Aortic smooth muscle cell (primary cell): Measurements from ENCODE around the gene TRAPPC1. TPM values are rescaled to one million over a fixed set of nuclear protein-coding genes. Genes with fewer than 3 reads are reported as not detected.

Experiments
- total RNA-seq: library from RNA; depleted of rRNA; stranded (reverse); fragments of >200 nt; gene quantifications from 2 replicates; pipeline ENCODE4 v1.2.3, GENCODE V29; 2014

The TRAPPC1 gene
- total RNA-seq = 51.5 and 60.6 TPM in 2 replicates

GRCh38 chr17:7931709-7932482, at the start of gene TRAPPC1, which contains the start of gene CNTROB:
Gene TRAPPC1, minus strand, starts transcription at chr17:7931946. Its CDS starts 117 bp downstream, at chr17:7931829.
Gene CNTROB, plus strand, starts transcription at chr17:7932206. Its CDS starts 874 bp downstream, at chr17:7933080.

GRCh38 chr17:7929158-7930023, 2.4 kb downstream of the TRAPPC1 start, which contains the start of gene KCNAB3:
Gene KCNAB3, minus strand, starts transcription at chr17:7929856. Its CDS starts 421 bp downstream, at chr17:7929435.

GRCh38 chr17:7915611-7916384, 15.9 kb downstream of the TRAPPC1 start, which contains the start of gene RNF227:
Gene RNF227, minus strand, starts transcription at chr17:7916289. Its CDS starts 94 bp downstream, at chr17:7916195.

GRCh38 chr17:7888184-7888920, 43.4 kb downstream of the TRAPPC1 start, which contains the start of gene CHD3:
Gene CHD3, plus strand, starts transcription at chr17:7888789. Its CDS starts 212 bp downstream, at chr17:7889001.

Other genes with a start within 250 kb of the TRAPPC1 start
- gene TP53, start 244.5 kb downstream of the TRAPPC1 start, total RNA-seq = 14.1 and 19.5 TPM in 2 replicates
- 3.3 and 4.9 TPM in 2 replicates for gene WRAP53, start 243.5 kb downstream of the TRAPPC1 start, total RNA-seq
- gene EFNB3, start 226.7 kb downstream of the TRAPPC1 start, total RNA-seq = under 0.01 and 0.12 TPM in 2 replicates
- gene DNAH2, start 214.2 kb downstream of the TRAPPC1 start, total RNA-seq = 0.12 and 0.13 TPM in 2 replicates
- gene KDM6B, start 97.7 kb downstream of the TRAPPC1 start, total RNA-seq = 3.6 and 3.9 TPM in 2 replicates
- 0.37 and 0.40 TPM in 2 replicates for gene TMEM88, start 76.9 kb downstream of the TRAPPC1 start, total RNA-seq
- gene NAA38, start 74.4 kb downstream of the TRAPPC1 start, total RNA-seq = 92.8 and 145 TPM in 2 replicates
- 9.4 and 9.9 TPM in 2 replicates for gene CYB5D1, start 73.9 kb downstream of the TRAPPC1 start, total RNA-seq
- 135 and 146 TPM in 2 replicates for gene CHD3, start 43.2 kb downstream of the TRAPPC1 start, total RNA-seq
- gene RNF227, start 15.7 kb downstream of the TRAPPC1 start, total RNA-seq = 0.87 and 3.7 TPM in 2 replicates
- 0.13 and 0.25 TPM in 2 replicates for gene KCNAB3, start 2.1 kb downstream of the TRAPPC1 start, total RNA-seq
- gene CNTROB, start 260 bp upstream of the TRAPPC1 start, total RNA-seq = 21.5 and 30.1 TPM in 2 replicates
- gene GUCY2D, start 70.7 kb upstream of the TRAPPC1 start, total RNA-seq = not detected in 2 replicates
- not detected in 2 replicates for gene ALOX15B, start 107.1 kb upstream of the TRAPPC1 start, total RNA-seq
- not detected in 2 replicates for gene ALOX12B, start 155.8 kb upstream of the TRAPPC1 start, total RNA-seq
- not detected in 2 replicates for gene ALOXE3, start 186.6 kb upstream of the TRAPPC1 start, total RNA-seq
- 0.12 TPM in 1 of 2 replicates, not detected in the other for gene HES7, start 192.2 kb upstream of the TRAPPC1 start, total RNA-seq
- 9.4 and 10.9 TPM in 2 replicates for gene PER1, start 220.5 kb upstream of the TRAPPC1 start, total RNA-seq
- 7.1 and 10.4 TPM in 2 replicates for gene VAMP2, start 231.0 kb upstream of the TRAPPC1 start, total RNA-seq
- 27.4 and 35.0 TPM in 2 replicates for gene TMEM107, start 244.4 kb upstream of the TRAPPC1 start, total RNA-seq